WI38 (cell line): Measurements from ENCODE around the gene N4BP3.
A peak's percentile ranks its signal among the peaks of the same experiment; 100 is the strongest.

Experiments
- H3K4me3 ChIP-seq: 2 replicates; pipeline ENCODE4 v1.5.1; 2011; ENCODE audit warnings: low read depth, mild to moderate bottlenecking, control low read depth, low read length
- CTCF ChIP-seq: IDR thresholded peaks from 2 replicates; pipeline ENCODE4 v1.5.1; 2012; ENCODE audit warnings: low read depth, mild to moderate bottlenecking, control low read depth, low read length

The N4BP3 gene

GRCh38 chr5:178153530-178154340, 40.4 kb downstream of the N4BP3 start, which contains the start of gene NHP2:
TSS of gene NHP2 (minus strand) at chr5:178153885. CDS start at chr5:178153817, 68 bp downstream.
- H3K4me3 ChIP-seq = peak within 1 kb of the TSS; percentile 86
- TF ChIP-seq CTCF = no peak

GRCh38 chr5:178155065-178155464, 41.7 kb downstream of the N4BP3 start:
- H3K4me3 ChIP-seq = no peak overlapping the region
- TF ChIP-seq CTCF = no peak

GRCh38 chr5:178160176-178160575, 46.8 kb downstream of the N4BP3 start:
- no peak overlapping the region for H3K4me3 ChIP-seq
- no peak for TF ChIP-seq CTCF

GRCh38 chr5:178162481-178162880, 49.1 kb downstream of the N4BP3 start:
- TF ChIP-seq CTCF = no peak

GRCh38 chr5:178163772-178164735, 50.7 kb downstream of the N4BP3 start:
- 0 out of 2 replicates have a peak overlapping the region, but pooled peaks have one; percentile 27 for H3K4me3 ChIP-seq
- peak; percentile 99 for TF ChIP-seq CTCF

More at GRCh38 chr5:178162481-178162880, 49.1 kb downstream of the N4BP3 start:
- no peak overlapping the region for H3K4me3 ChIP-seq

- no peak for TF ChIP-seq CTCF
These were observed 52.2 kb downstream of the N4BP3 start for GRCh38 chr5:178165581-178165980.

More at GRCh38 chr5:178165581-178165980, 52.2 kb downstream of the N4BP3 start:
- H3K4me3 ChIP-seq = no peak overlapping the region
